Osteocyte (in vitro differentiated cells): ENCODE measurements around the gene GSTM2. TPM values are rescaled to one million over a fixed set of nuclear protein-coding genes. Genes with fewer than 3 reads are reported as not detected.

Experiments used
- DNase-seq: peaks from one replicate; pipeline ENCODE4 v3.0.0; 2021; ENCODE audit warnings: mixed read lengths; ENCODE audit not compliant: unreplicated experiment; ENCODE audit errors: extremely low spot score
- H3K27ac Mint-ChIP-seq: one replicate; pipeline ENCODE4 v1.8.0; 2021; ENCODE audit warnings: mild to moderate bottlenecking, mixed read lengths; ENCODE audit not compliant: unreplicated experiment
- H3K27me3 Mint-ChIP-seq: one replicate; pipeline ENCODE4 v1.8.0; 2021; ENCODE audit warnings: mixed read lengths; ENCODE audit not compliant: unreplicated experiment
- H3K36me3 Mint-ChIP-seq: one replicate; pipeline ENCODE4 v1.8.0; 2021; ENCODE audit warnings: mixed read lengths; ENCODE audit not compliant: unreplicated experiment
- H3K4me1 Mint-ChIP-seq: one replicate; pipeline ENCODE4 v1.8.0; 2021; ENCODE audit warnings: mixed read lengths; ENCODE audit not compliant: unreplicated experiment
- H3K4me3 Mint-ChIP-seq: one replicate; pipeline ENCODE4 v1.8.0; 2021; ENCODE audit warnings: mild to moderate bottlenecking, moderate library complexity, mixed read lengths; ENCODE audit not compliant: unreplicated experiment
- H3K9me3 Mint-ChIP-seq: one replicate; pipeline ENCODE4 v1.8.0; 2021; ENCODE audit warnings: mixed read lengths; ENCODE audit not compliant: unreplicated experiment
- total RNA-seq: library from RNA; stranded (reverse); gene quantifications from 2 replicates; pipeline ENCODE4 v1.2.1, GENCODE V29; 2021
- TF ChIP-seq, protein P1 (sequence below): fragments of 200-600 bp; sonication (generic); IDR thresholded peaks from 2 replicates; pipeline ENCODE4 v1.5.0; 2021; ENCODE audit warnings: antibody characterized with exemption, mild to moderate bottlenecking, moderate library complexity

GSTM2 gene
- total RNA-seq, 1 donor from 2014 or later = 39.0 TPM

DNA sequence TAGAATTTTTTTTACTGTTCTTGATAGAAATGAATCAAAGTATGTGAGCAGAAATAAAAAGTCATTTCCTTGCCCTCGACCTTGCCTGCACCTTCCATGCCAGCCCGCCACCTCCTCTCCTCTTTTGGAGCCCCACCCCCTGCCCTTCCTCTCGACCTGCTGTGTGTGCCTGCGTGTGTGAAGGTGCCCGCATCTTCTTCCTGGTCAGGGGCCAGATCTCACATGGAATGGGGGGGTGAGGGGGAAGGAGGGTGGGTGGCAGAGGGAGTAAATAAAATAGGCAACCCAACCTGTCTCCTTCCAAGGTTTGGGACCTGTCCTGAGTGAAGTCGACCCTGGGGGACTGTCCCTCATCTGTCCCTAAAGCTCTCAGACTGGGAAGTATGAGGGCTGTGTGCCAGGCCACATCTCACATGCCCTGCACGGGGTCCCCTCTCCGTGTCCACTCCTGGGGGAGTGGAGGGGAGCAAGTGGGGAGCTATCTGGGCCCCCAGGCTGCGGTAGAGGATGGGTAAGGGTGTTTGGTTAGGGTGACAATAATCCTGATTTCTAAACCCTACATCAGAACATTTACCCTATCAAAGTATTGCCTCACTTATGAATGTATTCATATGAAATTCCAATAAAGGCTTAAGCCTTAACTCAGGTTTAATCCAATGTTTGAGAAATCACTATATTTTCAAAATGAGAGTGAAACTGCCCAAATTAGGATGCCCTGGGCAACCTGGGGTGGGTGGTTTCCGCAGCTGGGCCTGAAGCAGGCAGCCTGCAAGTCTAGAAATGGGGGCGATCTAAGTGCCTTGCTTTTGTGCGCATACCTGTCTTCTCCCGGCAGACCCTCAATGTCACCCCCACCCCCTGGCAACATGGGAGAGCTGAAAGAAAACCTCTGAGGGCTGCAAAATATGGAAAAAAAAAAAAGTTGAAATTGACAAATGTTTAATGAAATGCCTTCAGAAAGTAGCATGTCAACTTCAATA, 32.8 kb upstream of the GSTM2 start:
- TF ChIP-seq, protein P1, sequence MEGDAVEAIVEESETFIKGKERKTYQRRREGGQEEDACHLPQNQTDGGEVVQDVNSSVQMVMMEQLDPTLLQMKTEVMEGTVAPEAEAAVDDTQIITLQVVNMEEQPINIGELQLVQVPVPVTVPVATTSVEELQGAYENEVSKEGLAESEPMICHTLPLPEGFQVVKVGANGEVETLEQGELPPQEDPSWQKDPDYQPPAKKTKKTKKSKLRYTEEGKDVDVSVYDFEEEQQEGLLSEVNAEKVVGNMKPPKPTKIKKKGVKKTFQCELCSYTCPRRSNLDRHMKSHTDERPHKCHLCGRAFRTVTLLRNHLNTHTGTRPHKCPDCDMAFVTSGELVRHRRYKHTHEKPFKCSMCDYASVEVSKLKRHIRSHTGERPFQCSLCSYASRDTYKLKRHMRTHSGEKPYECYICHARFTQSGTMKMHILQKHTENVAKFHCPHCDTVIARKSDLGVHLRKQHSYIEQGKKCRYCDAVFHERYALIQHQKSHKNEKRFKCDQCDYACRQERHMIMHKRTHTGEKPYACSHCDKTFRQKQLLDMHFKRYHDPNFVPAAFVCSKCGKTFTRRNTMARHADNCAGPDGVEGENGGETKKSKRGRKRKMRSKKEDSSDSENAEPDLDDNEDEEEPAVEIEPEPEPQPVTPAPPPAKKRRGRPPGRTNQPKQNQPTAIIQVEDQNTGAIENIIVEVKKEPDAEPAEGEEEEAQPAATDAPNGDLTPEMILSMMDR = no peak
- H3K4me1 Mint-ChIP-seq = peaks cover 12% of the 10 kb centered on the region
- no peak for DNase-seq
- no peak overlapping the region for H3K27ac Mint-ChIP-seq
- H3K36me3 Mint-ChIP-seq = peaks cover 12% of the 10 kb centered on the region
- H3K4me3 Mint-ChIP-seq = no peak overlapping the region
- no peaks in the 10 kb centered on the region for H3K9me3 Mint-ChIP-seq
- no peaks in the 10 kb centered on the region for H3K27me3 Mint-ChIP-seq

DNA sequence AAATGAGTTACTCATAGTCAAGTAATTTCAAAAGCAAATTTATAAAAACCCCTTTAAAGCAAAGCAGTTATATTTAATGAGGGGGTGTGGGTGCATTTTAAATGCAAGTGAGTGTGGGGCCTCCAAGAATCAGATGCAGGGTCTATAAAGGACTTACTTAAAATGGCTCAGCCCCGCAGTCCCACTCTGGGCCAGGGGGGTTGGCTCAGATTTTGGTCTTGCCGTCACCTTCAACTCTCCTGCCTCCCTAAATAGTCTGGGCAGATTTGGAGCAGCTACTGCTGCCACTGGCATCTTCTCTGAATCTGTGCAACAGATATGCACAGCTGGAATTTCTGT, 32.0 kb upstream of the GSTM2 start:
- no peaks in the 10 kb centered on the region for H3K9me3 Mint-ChIP-seq
- H3K27me3 Mint-ChIP-seq = no peaks in the 10 kb centered on the region
- no peak overlapping the region for H3K4me3 Mint-ChIP-seq
- DNase-seq = no peak
- H3K4me1 Mint-ChIP-seq = peaks cover 12% of the 10 kb centered on the region
- TF ChIP-seq, protein P1 = no peak
- peaks cover 12% of the 10 kb centered on the region for H3K36me3 Mint-ChIP-seq
- no peak overlapping the region for H3K27ac Mint-ChIP-seq

DNA sequence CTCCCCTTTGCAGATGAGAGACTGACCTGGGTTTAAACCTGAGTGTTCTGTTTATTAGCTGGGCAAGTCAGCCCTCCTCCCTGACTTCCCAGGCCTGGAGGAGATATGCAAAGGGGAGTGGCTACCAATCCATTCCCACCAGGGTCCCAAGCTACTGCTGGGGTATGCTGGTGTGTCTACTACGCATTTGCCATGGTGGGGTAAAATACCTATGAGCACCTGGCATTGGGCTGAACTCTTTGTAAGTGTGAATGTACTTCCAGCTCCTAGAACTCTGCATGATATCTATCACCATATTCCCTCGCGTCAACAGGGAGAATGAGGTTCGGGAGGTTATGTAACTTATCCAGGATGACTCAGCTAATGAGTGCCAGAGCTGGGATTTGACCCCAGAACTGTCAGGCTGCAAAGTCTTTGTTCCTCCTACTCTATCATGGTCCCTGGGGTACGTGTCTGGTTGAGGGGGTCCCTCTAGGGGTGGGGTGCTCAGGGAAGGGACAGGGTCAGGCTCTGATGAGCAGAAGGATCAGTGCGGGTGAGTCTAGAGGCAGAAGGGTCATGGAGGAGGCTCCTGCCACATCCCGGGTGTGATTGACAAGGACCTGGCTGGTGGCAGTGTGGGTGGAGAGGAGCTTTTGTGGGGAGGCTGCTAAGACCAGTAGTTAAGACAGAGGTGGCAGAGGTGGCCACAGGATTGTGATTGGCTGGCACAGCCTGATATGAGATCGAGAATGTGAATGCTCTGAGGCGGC, 31.5 kb upstream of the GSTM2 start:
- no peaks in the 10 kb centered on the region for H3K9me3 Mint-ChIP-seq
- TF ChIP-seq, protein P1 = no peak
- peak overlapping the region; percentile 16 for H3K27ac Mint-ChIP-seq
- peaks cover 12% of the 10 kb centered on the region for H3K4me1 Mint-ChIP-seq
- peaks cover 8% of the 10 kb centered on the region for H3K36me3 Mint-ChIP-seq
- no peak overlapping the region for H3K4me3 Mint-ChIP-seq
- DNase-seq = peak; percentile 46
- no peaks in the 10 kb centered on the region for H3K27me3 Mint-ChIP-seq

DNA sequence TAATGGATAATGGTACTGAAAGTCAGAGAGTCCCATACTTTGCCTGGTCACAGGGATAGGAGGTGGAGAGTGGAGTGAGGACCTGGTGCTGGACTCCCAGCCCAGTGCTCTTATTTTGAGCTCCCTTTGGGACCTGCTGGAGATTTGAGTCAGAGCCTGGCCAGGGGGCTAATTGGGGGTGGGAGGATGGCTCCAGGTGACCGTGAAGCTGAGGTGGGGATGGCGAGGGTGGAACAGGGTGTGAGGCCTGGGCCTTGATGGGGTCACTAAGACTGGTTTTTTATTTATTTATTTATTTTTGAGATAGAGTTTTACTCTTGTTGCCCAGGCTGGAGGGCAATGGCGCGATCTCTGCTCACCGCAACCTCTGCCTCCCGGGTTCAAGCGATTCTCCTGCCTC, 30.4 kb upstream of the GSTM2 start:
- DNase-seq = no peak
- Mint-ChIP-seq H3K27ac (no peak overlapping the region), H3K36me3 (peaks cover 2% of the 10 kb centered on the region), H3K9me3 (no peaks in the 10 kb centered on the region), H3K4me1 (peaks cover 12% of the 10 kb centered on the region), H3K27me3 (no peaks in the 10 kb centered on the region), H3K4me3 (no peak overlapping the region)
- TF ChIP-seq, protein P1 = no peak
